ENCODE measurements around the gene MED9.

DNA sequence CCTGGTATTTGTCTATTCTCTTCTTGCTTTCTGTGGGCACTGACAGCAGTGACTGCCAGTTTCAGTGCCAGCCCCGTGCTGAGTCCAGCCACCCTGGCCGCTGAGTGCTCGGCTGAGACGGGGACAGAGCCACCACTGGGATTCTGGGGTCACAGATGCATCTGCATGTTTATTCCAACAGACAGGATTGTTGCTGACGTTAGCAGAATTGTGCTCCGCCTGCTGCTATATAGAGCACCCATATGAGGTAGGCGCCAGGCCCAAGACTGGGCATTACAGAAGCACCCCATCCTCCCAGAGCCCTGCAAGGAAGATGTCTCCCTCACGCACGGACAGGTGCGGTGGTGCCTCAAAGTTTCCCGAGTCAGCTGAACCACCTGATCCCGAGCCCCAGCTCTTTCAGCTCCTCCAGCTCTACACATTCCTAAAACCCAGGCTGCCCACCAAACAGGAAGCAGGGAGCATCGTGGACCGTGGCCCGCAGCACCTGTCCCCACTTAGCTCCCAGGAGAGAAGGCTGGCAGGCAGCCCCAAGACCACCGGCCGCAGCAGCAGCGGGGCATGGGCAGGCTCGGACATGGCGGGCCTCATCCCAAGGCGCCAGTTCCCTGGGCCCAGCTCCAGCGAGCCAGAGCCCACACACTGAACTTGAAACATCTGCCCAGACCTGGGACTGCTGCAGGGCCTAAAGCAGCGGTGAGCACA is 64.3 kb downstream of the MED9 start:
- no peak for TF ChIP-seq CTCF (conservative IDR thresholded peaks at IDR 0.05; ENCODE audit: low read depth, low read length)
- TF ChIP-seq MAZ (IDR thresholded peaks at IDR 0.05; ENCODE audit: borderline replicate concordance, low read depth, low read length): no peak
- no peak for TF ChIP-seq ELK1 (IDR thresholded peaks at IDR 0.05; ENCODE audit: borderline replicate concordance, low read depth, low read length)
- TF ChIP-seq POLR2A (IDR thresholded peaks at IDR 0.05; ENCODE audit: low read depth, low read length): no peak
- TF ChIP-seq RFX5 (IDR thresholded peaks at IDR 0.05; ENCODE audit: low read depth, low read length): no peak
- TF ChIP-seq CHD1 (IDR thresholded peaks at IDR 0.05; ENCODE audit: low read depth, low read length): no peak
- TF ChIP-seq RAD21 (IDR thresholded peaks at IDR 0.05; ENCODE audit: low read length): no peak
- TF ChIP-seq CEBPB (IDR thresholded peaks at IDR 0.05; ENCODE audit: low read depth, low read length): no peak
- peak; percentile 92 for TF ChIP-seq MAFK (IDR thresholded peaks at IDR 0.05; ENCODE audit: low read depth, low read length)
- TF ChIP-seq USF2 (IDR thresholded peaks at IDR 0.05; ENCODE audit: low read depth, low read length): no peak
- TF ChIP-seq SMC3 (IDR thresholded peaks at IDR 0.05; ENCODE audit: low read depth, low read length): no peak
- no peak for TF ChIP-seq RCOR1 (IDR thresholded peaks at IDR 0.05; ENCODE audit: insufficient replicate concordance, low read length)
- TF ChIP-seq BHLHE40 (IDR thresholded peaks at IDR 0.05; ENCODE audit: low read depth, low read length): no peak
- no peak for TF ChIP-seq FOS (IDR thresholded peaks at IDR 0.05; ENCODE audit: low read depth, low read length)
